ENCODE measurements around the gene PSKH1. TPM values are rescaled to one million over a fixed set of nuclear protein-coding genes. Genes with fewer than 3 reads are reported as not detected.
"Not testable (repeated sequence)": the region's sequence is repeated elsewhere in the genome, so short reads cannot be mapped to it uniquely, and the experiment has no call there.

Gene PSKH1
- total RNA-seq, 4 donors from 2014 or later: 16.4 to 26.9 (median 24.5) TPM

GRCh38 chr16:67862623-67863583 lies 30.2 kb upstream of the PSKH1 start:
- peaks cover 29% of the 10 kb centered on the region for H3K36me3 ChIP-seq
- H3K4me1 ChIP-seq: peaks cover 49% of the 10 kb centered on the region
- DNase-seq (ENCODE audit: low spot score in 2 of 2): peak in 1 of 2 donors; percentile 82
- peak overlapping the region; percentile 85 for H3K27ac ChIP-seq
- no peak for TF ChIP-seq CTCF (IDR thresholded peaks at IDR 0.05)
- no peak for TF ChIP-seq POLR2AphosphoS5 (IDR thresholded peaks at IDR 0.05)
- TF ChIP-seq POLR2A (IDR thresholded peaks at IDR 0.05): no peak
- no peak for TF ChIP-seq EP300 (IDR thresholded peaks at IDR 0.05)
- 66% methylated on average over 11 of the region's 11 CpGs for WGBS
- H3K4me3 ChIP-seq: no peak overlapping the region
- H3K9me3 ChIP-seq: no peaks in the 10 kb centered on the region
- H3K27me3 ChIP-seq: no peaks in the 10 kb centered on the region

GRCh38 chr16:67864044-67864443 lies 29.0 kb upstream of the PSKH1 start:
- H3K9me3 ChIP-seq, H3K27me3 ChIP-seq, H3K4me3 ChIP-seq: not testable (repeated sequence)
- peaks cover 38% of the 10 kb centered on the region for H3K4me1 ChIP-seq
- H3K36me3 ChIP-seq: peaks cover 40% of the 10 kb centered on the region
- peak in 1 of 2 donors; percentile 59 for DNase-seq (ENCODE audit: low spot score in 2 of 2)
- H3K27ac ChIP-seq: peak overlapping the region; percentile 85
- 100% methylated on average over 2 of the region's 6 CpGs for WGBS

- Histone ChIP-seq H3K4me3 (no peak overlapping the region), H3K9me3 (no peaks in the 10 kb centered on the region), H3K4me1 (peaks cover 37% of the 10 kb centered on the region), H3K27me3 (no peaks in the 10 kb centered on the region), H3K27ac (no peak overlapping the region), H3K36me3 (peaks cover 46% of the 10 kb centered on the region)
- DNase-seq (ENCODE audit: low spot score in 2 of 2): no peak
- TF ChIP-seq POLR2AphosphoS5 (IDR thresholded peaks at IDR 0.05): no peak
- TF ChIP-seq POLR2A (IDR thresholded peaks at IDR 0.05): no peak
- WGBS: 100% methylated on average over 1 of the region's 2 CpGs
These were observed 28.5 kb upstream of the PSKH1 start for GRCh38 chr16:67864594-67864993.

GRCh38 chr16:67865318-67865717 lies 27.7 kb upstream of the PSKH1 start:
- Histone ChIP-seq H3K4me1 (peaks cover 37% of the 10 kb centered on the region), H3K27me3 (no peaks in the 10 kb centered on the region), H3K9me3 (no peaks in the 10 kb centered on the region), H3K27ac (no peak overlapping the region), H3K4me3 (no peak overlapping the region), H3K36me3 (peaks cover 53% of the 10 kb centered on the region)
- 92% methylated on average over 2 of the region's 2 CpGs for WGBS
- TF ChIP-seq POLR2A (IDR thresholded peaks at IDR 0.05): no peak
- TF ChIP-seq POLR2AphosphoS5 (IDR thresholded peaks at IDR 0.05): no peak
- TF ChIP-seq EP300 (IDR thresholded peaks at IDR 0.05): no peak
- no peak for TF ChIP-seq CTCF (IDR thresholded peaks at IDR 0.05)
- no peak for DNase-seq (ENCODE audit: low spot score in 2 of 2)

GRCh38 chr16:67868290-67868689 lies 24.8 kb upstream of the PSKH1 start:
- 93% methylated on average over 6 of the region's 6 CpGs for WGBS
- no peak for TF ChIP-seq CTCF (IDR thresholded peaks at IDR 0.05)
- no peak for TF ChIP-seq EP300 (IDR thresholded peaks at IDR 0.05)
- no peak for TF ChIP-seq POLR2AphosphoS5 (IDR thresholded peaks at IDR 0.05)
- TF ChIP-seq POLR2A (IDR thresholded peaks at IDR 0.05): no peak
- Histone ChIP-seq H3K9me3 (no peaks in the 10 kb centered on the region), H3K36me3 (peaks cover 63% of the 10 kb centered on the region), H3K27ac (no peak overlapping the region), H3K4me3 (no peak overlapping the region), H3K27me3 (no peaks in the 10 kb centered on the region), H3K4me1 (peaks cover 17% of the 10 kb centered on the region)
- no peak for DNase-seq (ENCODE audit: low spot score in 2 of 2)

GRCh38 chr16:67869653-67870052 lies 23.4 kb upstream of the PSKH1 start:
- peaks cover 22% of the 10 kb centered on the region for H3K4me1 ChIP-seq
- no peaks in the 10 kb centered on the region for H3K9me3 ChIP-seq
- H3K27ac ChIP-seq: no peak overlapping the region
- WGBS: 85% methylated on average over 7 of the region's 7 CpGs
- DNase-seq (ENCODE audit: low spot score in 2 of 2): no peak
- H3K4me3 ChIP-seq: no peak overlapping the region
- no peaks in the 10 kb centered on the region for H3K27me3 ChIP-seq
- peaks cover 63% of the 10 kb centered on the region for H3K36me3 ChIP-seq
- TF ChIP-seq CTCF (IDR thresholded peaks at IDR 0.05) (no peak), POLR2A (IDR thresholded peaks at IDR 0.05) (no peak), EP300 (IDR thresholded peaks at IDR 0.05) (no peak), POLR2AphosphoS5 (IDR thresholded peaks at IDR 0.05) (no peak)

Measured in suprapubic skin (tissue), 4 donors.